Measurements from ENCODE around the gene APBB1.

APBB1 gene

GRCh38 chr11:6419009-6419631 lies at the start of gene APBB1:
APBB1 (minus strand) TSS chr11:6419094; CDS start chr11:6411347, 7,747 bp downstream.
- DNase-seq: peak; percentile 74

DNA sequence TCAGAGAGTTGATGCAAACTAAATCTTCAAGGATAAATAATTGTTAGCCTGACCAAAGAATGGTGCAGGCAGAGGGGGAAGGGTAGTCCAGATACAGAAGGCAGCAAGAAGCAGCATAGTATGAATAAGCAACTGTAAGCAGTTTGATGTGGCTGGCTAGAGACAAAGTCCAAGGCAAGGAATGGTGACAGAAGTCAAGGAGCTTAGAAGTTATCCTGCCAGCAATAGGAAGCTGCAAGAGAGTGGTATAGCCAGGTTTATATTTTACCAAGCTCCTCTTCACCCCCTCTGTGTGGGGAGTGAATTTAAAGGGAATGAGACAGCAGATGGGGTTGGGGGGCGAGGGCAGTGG lies 40.2 kb upstream of the APBB1 start:
- no peak for DNase-seq

DNA sequence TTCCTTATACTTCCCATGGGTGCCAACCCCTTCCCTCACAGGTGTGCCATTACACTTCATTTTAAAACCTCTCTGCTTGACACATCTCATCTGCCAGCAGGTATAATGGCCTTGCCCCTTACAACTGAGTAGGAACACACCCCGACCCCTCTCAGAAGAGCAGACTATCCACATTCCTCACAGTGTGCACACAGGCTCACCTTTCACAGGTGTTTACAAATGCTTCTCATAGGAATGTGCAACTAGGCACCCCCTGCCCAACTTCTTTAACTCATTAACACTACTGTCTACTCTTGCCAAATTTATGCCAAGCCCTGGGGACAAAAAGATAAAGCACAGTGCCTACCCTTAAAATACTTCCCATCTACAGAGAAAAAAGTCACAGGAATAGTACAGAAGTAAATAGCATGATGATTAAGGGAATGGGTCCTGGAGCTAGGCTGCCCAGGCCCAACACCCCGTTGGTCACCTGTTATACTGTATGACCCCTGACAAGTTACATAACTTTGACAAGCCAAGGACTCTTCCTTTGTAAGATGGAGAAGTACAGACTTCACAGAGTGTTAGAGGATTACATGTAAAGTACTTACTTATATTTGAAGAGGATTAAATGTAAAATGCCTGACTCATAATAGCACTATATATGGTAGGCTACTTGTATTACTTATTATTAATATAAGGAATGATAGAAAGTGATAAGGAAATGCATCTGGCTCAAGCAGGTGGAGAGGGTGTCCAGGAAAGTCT lies 39.6 kb upstream of the APBB1 start:
- no peak for DNase-seq

- DNase-seq: no peak
These were observed 38.9 kb upstream of the APBB1 start for GRCh38 chr11:6457581-6458320.

DNA sequence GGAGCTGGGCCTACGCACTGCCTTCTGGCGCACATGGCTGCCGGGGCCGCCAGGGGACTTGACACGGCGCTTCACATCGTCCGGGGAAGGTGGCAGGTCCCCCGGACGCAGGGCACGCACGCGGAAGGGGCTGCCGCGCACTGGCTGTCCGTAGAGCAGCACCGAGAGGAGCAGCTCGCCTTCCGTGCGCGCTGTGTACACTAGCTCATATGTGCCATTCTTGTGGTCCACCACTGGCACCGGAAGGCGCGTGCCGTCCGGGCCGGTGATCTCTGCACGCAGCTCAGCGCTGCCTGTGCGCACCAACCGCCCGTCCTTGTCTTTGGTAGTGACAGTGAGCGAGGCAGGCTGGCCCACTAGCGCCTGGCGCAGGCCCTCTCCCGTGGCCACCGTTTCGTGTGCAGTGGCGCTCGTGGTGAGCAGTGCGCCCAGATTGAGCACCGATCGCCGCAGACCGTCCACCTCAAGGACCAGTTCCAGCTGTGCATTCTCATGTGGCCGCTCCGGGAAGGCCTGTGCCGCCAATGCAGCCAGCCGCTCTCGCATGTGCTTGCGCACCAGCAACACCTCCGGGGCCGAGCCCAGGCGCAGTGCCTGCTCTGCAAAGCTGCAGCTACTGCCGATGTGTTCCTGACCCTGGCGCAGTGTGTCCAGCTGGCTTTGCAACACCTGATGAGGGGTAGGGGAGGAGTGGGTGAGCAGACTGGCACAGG lies 37.6 kb upstream of the APBB1 start:
- no peak for DNase-seq

GRCh38 chr11:6455070-6455469 lies 36.2 kb upstream of the APBB1 start:
- no peak for DNase-seq

- no peak for DNase-seq
These were observed 34.3 kb upstream of the APBB1 start for GRCh38 chr11:6453152-6453551.

GRCh38 chr11:6452219-6452618 lies 33.3 kb upstream of the APBB1 start:
- DNase-seq: no peak

- DNase-seq: no peak
These were observed 29.7 kb upstream of the APBB1 start for GRCh38 chr11:6448574-6448973.

DNA sequence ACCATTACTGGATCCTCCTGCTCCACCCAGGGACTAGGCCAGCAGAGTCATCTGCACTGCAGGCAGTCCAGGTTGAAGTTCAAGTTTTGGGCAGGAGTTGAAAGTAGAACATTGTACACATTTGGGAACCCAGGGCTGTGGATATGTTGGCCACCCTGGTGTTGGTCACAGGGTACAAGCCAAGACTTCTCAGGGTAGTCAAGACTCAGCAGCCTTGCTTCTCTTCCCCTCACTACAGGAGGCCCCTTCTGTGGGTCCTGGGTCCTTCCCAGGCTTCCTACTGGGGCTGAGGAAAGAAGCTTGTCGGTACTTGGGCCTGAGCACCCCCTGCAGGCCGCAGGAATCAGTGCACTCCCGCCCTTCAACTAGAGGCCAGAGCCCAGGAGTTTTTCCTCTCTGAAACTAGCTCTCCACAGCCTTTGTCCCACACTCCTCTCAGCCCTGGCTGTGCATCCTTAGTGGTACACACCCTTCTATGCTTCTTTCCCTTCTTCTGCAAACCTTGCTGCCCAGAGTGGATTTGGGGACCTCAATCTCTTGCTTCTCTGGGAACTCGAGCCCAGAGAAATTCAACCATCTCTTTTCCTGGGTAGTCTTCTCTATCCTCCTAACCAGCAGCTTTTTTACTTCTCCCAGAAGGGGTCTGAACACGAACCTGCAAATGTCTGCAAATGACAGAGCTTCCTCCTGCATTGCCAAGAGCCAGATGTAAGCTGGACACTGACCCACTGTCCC lies 24.5 kb upstream of the APBB1 start:
- peak; percentile 63 for DNase-seq

GRCh38 chr11:6442441-6442840 lies 23.5 kb upstream of the APBB1 start:
- DNase-seq: no peak

- DNase-seq: no peak
These were observed 22.0 kb upstream of the APBB1 start, which contains the start of gene HPX for GRCh38 chr11:6440906-6441358. HPX (minus strand) TSS chr11:6440987; CDS start chr11:6440963, 24 bp downstream.

DNA sequence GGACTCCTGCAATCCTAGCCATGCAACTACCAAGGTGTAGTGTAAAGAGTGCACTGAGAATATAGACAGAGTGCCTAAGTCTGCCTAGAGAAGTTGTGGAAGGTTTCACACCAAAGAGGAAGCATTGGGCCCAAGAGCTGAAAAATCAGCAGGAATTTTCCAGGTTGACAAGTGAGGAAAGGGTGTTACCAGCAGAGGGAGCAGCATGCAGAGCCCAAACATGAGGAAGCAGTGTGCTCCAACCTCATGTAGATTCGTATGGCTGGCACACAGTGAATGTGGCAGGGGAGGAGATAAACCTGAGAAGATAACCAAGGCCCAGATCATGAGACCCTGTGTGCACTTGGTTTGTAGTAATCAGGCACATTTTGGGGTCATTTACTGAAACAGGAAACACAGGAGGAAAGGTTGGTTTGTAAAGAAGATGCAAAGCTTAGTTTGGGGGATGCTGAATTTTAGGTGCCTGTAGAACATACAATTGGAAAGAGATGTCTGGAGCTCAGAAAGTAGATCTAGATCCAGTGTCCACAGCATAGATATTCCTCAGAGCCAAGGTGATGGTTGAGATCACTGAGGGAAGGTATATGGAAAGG lies 20.2 kb upstream of the APBB1 start:
- DNase-seq: peak; percentile 29

DNA sequence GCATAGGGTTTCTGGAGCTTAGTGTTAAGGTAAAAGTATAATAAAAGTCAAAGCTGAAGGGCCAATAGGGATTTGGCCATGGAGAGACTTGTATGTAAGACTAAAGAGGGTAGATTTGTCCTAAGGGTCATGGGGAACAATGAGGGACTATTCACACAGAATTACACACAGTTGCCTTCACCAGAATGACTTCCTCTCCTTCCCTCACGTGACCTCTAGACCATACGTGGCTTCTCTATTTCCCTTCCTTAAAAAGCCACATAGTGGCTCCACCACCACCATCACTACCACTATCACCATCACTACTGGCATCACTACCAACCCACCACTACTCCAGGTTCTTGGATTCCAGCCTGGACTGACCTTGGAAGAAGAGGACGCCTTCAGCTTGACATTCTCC lies 19.1 kb upstream of the APBB1 start:
- DNase-seq: no peak

DNA sequence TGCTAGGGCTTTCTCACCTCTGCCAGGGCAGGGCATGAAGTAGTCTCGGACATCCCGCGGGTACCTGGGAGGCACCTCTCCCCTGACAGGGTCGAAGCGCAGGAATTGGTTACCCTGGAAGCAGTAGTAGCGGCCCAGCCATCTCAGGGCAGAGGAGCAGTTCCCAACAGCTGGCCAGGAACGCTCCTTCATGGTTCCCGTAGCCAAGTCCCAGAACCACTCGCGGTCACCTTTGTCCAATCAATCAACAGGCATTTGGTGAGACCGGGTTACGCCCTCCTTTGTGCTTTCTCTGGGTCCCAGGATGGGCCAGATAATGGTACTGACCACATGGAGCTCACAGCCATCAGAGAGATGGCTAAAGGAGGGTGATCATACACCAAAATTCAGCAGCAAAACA lies 18.5 kb upstream of the APBB1 start:
- no peak for DNase-seq

DNA sequence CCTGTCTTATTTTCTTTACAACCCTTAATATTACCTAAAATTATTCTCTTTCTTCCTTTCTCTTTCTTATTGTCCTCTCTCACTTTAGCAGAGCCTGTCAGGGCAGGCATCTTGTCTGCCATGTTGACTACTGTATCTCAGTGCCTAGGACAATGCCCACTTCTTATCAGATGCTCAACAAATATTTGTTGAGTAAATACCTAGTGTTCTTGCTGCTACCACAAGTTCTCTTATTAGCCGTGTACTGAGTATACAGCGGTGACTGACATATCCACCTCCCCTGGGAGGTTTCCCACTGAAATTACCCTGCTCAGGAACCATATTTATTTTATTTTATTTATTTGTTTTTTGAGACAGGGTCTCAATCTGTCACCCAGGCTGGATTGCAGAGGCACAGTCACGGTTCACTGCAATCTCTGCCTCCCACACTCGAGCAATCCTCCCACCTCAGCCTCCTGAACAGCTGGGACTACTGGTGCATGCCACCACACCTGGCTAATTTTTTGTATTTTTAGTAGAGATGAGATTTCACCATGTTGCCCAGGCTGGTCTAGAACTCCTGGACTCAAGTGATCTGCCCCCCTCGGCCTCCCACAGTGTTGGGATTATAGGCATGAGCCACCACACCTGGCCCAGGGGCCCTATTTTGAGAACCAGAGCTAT lies 15.2 kb upstream of the APBB1 start:
- no peak for DNase-seq

- no peak for DNase-seq
These were observed 13.0 kb upstream of the APBB1 start for GRCh38 chr11:6431861-6432260.

DNA sequence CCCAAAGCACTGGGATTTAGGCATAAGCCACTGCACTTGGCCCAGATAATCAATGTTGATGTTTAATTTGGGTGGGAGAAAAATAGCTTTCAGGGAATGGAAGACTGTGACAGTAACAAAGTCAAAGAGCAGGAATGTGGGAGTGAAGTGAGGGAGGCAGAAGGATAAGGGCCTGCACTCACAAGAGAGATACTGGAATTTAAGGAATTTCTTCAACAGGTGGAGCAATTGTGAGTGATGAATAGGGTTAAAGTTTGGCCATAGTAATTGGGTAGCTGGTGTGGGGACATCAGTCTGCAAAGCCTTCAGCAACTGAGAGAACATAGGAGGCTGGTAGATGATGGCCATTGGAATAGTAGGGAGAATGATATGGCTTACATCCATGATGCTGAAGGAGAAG lies 8.6 kb upstream of the APBB1 start:
- DNase-seq: no peak

GRCh38 chr11:6420677-6421076 lies 1.8 kb upstream of the APBB1 start:
- DNase-seq: no peak

GRCh38 chr11:6418557-6419008 lies 311 bp downstream of the APBB1 start:
- peak; percentile 33 for DNase-seq

- no peak for DNase-seq
These were observed 862 bp downstream of the APBB1 start for GRCh38 chr11:6417907-6418556.
